Measurements from ENCODE around the gene TRAIP. TPM values are rescaled to one million over a fixed set of nuclear protein-coding genes. Genes with fewer than 3 reads are reported as not detected.

Gene TRAIP
- total RNA-seq, 1 donor from 2014 or later: 30.4 TPM

DNA sequence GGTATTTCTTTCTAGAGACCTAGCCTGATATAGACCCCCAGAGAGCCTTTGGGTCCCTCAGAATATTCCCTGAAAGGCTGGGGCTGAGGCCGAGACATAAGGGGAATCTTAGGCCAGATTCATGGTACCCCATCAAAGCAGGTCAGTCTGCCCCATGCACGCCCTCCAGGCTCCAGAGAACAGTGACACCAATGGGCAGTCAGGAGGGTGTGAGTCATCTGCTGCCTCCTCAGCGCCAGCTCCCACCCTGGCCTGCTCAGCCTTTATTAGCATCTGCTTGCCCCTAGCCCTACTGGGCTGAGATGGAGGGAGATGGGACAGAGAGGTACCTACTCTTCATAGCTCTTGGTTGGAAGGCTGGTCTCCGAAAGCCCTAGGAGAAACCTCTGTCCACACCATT lies 27.6 kb upstream of the TRAIP start:
- no peaks in the 10 kb centered on the region for H3K9me3 Mint-ChIP-seq
- no peaks in the 10 kb centered on the region for H3K4me1 Mint-ChIP-seq
- intact Hi-C loops (cut with micrococcal nuclease): no loop called here
- DNase-seq: no peak
- no peaks in the 10 kb centered on the region for H3K36me3 Mint-ChIP-seq (ENCODE audit: low read depth)
- H3K27ac Mint-ChIP-seq: no peak overlapping the region
- H3K4me3 Mint-ChIP-seq: no peak overlapping the region
- H3K27me3 Mint-ChIP-seq: peaks cover 2% of the 10 kb centered on the region

DNA sequence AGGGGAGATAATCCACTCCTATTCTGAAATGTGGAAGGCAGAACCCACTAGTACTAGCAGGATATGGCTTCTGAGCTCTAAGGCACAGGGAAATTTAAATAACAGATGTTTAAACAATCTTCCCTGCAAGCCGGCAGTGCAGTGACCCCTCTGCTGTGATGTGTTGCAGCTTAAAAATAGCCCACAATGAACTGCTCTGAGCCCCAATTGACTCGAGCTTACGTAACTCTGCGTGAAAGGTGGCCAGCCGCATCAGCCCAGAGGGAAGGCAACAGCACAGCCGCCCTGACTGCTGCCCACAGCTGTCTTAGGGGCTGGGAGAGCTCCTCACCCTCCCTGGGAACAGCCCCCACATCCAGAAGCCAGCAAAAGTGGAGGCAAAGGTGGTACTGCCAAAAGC lies 25.8 kb upstream of the TRAIP start:
- H3K9me3 Mint-ChIP-seq: no peaks in the 10 kb centered on the region
- no peak overlapping the region for H3K27ac Mint-ChIP-seq
- peaks cover 2% of the 10 kb centered on the region for H3K27me3 Mint-ChIP-seq
- H3K36me3 Mint-ChIP-seq (ENCODE audit: low read depth): no peaks in the 10 kb centered on the region
- intact Hi-C loops (cut with micrococcal nuclease): no loop called here
- no peak overlapping the region for H3K4me3 Mint-ChIP-seq
- no peak for DNase-seq
- H3K4me1 Mint-ChIP-seq: no peaks in the 10 kb centered on the region

DNA sequence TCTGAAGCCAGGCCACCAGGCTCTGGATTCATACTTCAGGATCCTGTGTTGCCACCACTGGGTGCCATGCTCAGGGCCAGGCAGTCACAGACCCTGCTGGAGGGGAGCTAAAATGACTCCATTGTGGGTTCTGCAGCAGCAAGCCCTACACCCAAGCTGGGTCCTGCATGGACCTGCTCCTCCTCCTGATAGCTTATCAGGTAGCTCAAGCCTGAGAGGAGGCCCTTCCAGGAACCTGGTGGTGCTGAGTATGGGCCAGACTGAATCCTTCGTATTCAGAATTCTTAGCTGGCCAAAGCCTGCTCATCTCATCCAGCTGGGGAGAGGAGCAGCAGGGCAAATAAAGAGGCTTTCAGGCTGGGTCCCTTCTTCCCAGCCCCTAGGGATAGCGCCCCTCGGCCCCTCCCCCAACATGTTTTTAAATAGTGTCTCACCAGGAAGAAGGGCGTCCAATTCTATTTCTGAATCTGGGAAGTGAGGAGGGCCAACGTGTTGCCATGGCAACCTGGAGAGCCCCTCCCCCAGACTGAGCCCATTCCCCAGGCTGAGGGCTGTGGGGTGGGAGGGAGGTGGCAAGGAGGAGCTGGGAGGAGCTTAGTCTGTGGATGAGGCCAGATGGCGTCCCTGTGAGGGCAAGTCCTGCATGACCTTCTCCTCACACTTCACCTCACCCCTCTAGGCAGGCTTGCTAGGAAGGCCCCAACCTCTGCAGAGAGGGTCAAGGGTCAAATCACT lies 24.4 kb upstream of the TRAIP start:
- H3K27me3 Mint-ChIP-seq: peaks cover 2% of the 10 kb centered on the region
- H3K36me3 Mint-ChIP-seq (ENCODE audit: low read depth): no peaks in the 10 kb centered on the region
- H3K27ac Mint-ChIP-seq: no peak overlapping the region
- H3K9me3 Mint-ChIP-seq: no peaks in the 10 kb centered on the region
- intact Hi-C loops (cut with micrococcal nuclease): no loop called here
- no peak for DNase-seq
- H3K4me3 Mint-ChIP-seq: no peak overlapping the region
- H3K4me1 Mint-ChIP-seq: no peaks in the 10 kb centered on the region

DNA sequence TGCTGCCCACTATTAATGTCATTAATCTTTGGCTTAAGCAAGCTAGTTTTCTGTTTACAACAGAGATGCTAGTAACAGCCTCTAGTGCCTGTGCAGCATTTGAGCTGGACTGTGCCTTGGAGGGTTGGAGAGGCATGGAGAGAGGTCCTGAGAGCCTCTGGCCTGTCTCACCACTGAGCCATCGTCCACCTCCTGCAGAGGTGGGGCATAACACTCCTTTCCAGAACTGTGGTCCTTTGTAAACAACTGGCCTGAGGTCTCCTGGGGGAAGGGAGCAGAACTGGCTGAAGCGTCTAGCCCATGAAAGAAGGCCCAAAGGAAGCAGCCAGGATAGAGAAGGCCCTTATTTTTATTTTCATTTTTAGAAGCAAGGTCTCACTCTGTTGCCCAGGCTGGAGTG lies 23.4 kb upstream of the TRAIP start:
- Mint-ChIP-seq H3K27me3 (peaks cover 2% of the 10 kb centered on the region), H3K9me3 (no peaks in the 10 kb centered on the region), H3K4me1 (no peaks in the 10 kb centered on the region), H3K4me3 (no peak overlapping the region), H3K27ac (no peak overlapping the region), H3K36me3 (ENCODE audit: low read depth) (no peaks in the 10 kb centered on the region)
- intact Hi-C loops (cut with micrococcal nuclease): no loop called here
- DNase-seq: no peak

DNA sequence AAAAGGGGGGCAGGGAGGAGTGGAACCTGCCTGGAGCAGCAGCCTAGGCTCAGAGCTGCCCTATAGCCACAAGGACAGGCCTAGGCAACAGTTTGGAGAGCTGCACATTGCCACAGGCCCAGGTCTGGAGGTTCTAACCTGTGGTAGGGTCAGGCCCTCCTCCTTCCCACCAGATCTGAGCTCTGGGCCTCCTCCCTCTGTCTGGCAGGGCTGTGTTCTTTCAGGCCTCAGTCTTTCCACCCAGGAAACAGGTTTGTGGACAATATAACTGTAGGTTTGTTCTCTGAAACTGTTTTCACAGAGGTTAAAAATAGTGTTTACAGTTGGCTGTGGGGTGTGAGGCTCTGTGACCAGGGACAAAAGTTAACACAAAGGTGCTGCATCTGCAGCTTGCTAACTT lies 22.3 kb upstream of the TRAIP start:
- intact Hi-C loops (cut with micrococcal nuclease): no loop called here
- DNase-seq: no peak
- no peaks in the 10 kb centered on the region for H3K36me3 Mint-ChIP-seq (ENCODE audit: low read depth)
- H3K27me3 Mint-ChIP-seq: peaks cover 2% of the 10 kb centered on the region
- H3K9me3 Mint-ChIP-seq: no peaks in the 10 kb centered on the region
- no peak overlapping the region for H3K27ac Mint-ChIP-seq
- H3K4me1 Mint-ChIP-seq: no peaks in the 10 kb centered on the region
- H3K4me3 Mint-ChIP-seq: no peak overlapping the region

DNA sequence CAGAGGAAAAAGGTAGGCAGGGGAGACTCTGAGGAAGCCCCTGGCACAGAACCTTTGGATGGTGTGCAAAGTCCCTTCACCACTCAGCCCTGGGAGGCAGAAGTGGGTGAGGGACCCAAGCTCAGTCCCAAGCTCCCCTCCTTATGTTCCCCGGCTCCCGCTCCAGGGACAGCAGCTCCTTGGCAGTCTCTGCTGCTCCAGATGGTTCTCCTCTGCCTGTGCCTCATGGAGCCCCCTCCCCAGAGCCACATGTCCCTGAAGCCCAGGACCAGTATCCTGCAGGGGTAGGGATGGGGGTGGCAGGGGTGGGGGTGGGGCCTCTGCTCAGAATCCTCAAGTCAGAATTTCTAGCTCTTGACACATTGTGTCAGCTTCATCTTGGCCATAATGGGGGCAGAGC lies 21.4 kb upstream of the TRAIP start:
- H3K27ac Mint-ChIP-seq: no peak overlapping the region
- no peaks in the 10 kb centered on the region for H3K4me1 Mint-ChIP-seq
- no peak for DNase-seq
- no peaks in the 10 kb centered on the region for H3K9me3 Mint-ChIP-seq
- intact Hi-C loops (cut with micrococcal nuclease): no loop called here
- peaks cover 2% of the 10 kb centered on the region for H3K27me3 Mint-ChIP-seq
- H3K36me3 Mint-ChIP-seq (ENCODE audit: low read depth): no peaks in the 10 kb centered on the region
- no peak overlapping the region for H3K4me3 Mint-ChIP-seq

DNA sequence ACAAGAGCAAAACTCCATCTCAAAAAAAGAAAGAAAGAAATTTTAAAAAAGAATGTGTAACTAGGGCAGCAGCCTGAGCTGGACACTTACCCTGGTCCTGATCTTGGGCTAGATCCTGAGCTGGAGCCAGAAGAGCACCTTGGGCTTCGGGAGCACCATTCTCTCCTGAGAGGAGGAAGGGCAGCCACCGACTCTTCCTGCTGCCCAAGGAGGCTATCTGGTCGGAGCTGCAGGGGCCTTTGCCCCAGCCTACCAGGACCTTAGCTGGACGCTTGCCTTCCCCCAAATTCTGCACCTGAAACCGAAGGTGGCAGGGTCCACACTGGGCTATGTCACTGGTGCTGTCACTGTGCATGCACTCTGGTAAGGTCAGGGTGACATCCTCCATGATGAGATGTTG lies 20.2 kb upstream of the TRAIP start:
- intact Hi-C loops (cut with micrococcal nuclease): no loop called here
- H3K36me3 Mint-ChIP-seq (ENCODE audit: low read depth): no peaks in the 10 kb centered on the region
- no peak overlapping the region for H3K4me3 Mint-ChIP-seq
- H3K4me1 Mint-ChIP-seq: no peaks in the 10 kb centered on the region
- H3K27ac Mint-ChIP-seq: no peak overlapping the region
- DNase-seq: no peak
- H3K9me3 Mint-ChIP-seq: no peaks in the 10 kb centered on the region
- H3K27me3 Mint-ChIP-seq: peaks cover 8% of the 10 kb centered on the region

DNA sequence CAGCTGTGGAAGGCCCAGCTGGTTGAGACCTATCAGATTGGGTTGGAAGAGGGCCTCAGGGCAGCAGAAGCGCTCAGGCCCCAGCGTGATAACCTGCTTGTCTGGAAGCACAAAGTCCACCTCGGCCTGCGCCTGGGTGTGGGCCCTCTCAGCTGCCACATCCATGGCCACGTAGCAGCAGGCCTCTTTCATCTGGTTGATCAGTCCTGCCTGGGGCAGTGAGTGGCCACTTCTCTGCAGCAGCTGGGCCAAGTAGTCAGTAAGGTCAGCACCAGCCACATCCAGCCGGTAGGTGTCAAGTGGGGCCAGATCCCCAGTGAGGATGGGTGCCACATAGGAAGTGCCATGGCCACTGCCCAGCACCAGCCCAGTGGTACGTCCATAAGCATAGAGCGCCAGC lies 17.3 kb upstream of the TRAIP start:
- intact Hi-C loops (cut with micrococcal nuclease): no loop called here
- Mint-ChIP-seq H3K4me1 (no peaks in the 10 kb centered on the region), H3K9me3 (no peaks in the 10 kb centered on the region), H3K36me3 (ENCODE audit: low read depth) (no peaks in the 10 kb centered on the region), H3K27me3 (peaks cover 23% of the 10 kb centered on the region), H3K27ac (no peak overlapping the region), H3K4me3 (no peak overlapping the region)
- no peak for DNase-seq

DNA sequence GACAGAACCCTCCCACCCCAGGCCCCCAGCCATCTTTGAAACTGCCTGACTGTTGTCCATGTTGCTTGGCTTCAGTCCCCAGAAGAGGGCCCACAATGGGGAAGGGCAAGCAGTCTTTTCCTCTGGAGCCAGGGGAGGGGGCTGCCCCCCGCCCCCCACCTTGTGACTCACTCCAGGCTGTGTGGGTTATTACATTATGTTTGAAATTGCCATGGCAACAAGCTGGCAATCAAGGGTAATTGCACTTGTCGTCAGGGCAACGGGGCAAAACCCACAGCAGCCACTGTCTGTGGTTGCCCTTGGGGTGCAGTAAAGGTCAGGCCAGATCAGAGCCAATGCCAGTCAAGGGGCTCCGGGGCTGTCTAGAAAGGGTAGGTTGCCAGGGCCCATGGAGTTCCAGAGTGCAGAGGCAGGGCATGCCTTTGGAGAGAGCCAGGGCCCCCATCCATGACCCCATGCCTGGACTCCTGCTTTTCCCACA lies 16.5 kb upstream of the TRAIP start:
- no peak for DNase-seq

DNA sequence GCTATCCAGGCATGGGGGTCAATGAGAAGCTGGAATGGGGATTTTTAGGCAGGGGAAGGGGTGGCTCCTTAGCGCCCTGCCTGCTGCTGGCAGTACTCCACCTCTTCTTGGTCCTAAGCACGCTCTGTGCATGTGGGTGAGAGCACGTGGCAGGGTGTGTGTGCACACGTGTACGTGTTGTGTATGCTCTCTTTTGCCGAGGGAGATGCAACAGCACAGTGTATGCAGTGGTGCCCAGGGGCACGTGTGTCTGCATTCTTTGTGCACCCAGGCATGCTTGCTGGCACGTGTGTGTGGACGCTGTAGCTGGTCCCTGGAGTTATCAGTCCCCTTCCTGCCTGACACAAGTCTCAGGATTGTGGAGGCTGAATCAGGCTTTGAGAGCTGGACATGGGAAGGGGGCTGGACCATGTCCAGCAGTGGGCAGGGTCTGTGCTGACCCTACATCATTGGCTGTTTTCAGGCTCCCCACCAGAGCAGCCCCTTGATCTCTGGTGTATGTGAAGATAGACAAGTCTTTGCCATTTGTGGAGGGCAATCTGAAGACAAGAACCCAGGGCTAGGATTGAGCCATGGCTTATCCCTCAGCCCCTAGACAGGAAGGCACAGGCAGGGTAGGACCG lies 15.3 kb upstream of the TRAIP start:
- H3K36me3 Mint-ChIP-seq (ENCODE audit: low read depth): no peaks in the 10 kb centered on the region
- no peak for DNase-seq
- intact Hi-C loops (cut with micrococcal nuclease): no loop called here
- no peak overlapping the region for H3K4me3 Mint-ChIP-seq
- no peak overlapping the region for H3K27ac Mint-ChIP-seq
- peaks cover 41% of the 10 kb centered on the region for H3K27me3 Mint-ChIP-seq
- H3K4me1 Mint-ChIP-seq: no peaks in the 10 kb centered on the region
- H3K9me3 Mint-ChIP-seq: no peaks in the 10 kb centered on the region

More for the DNA sequence above, 16.5 kb upstream of the TRAIP start:
- Mint-ChIP-seq H3K4me1 (no peaks in the 10 kb centered on the region), H3K9me3 (no peaks in the 10 kb centered on the region), H3K36me3 (ENCODE audit: low read depth) (no peaks in the 10 kb centered on the region), H3K27me3 (peaks cover 31% of the 10 kb centered on the region), H3K27ac (no peak overlapping the region), H3K4me3 (no peak overlapping the region)
- intact Hi-C loops (cut with micrococcal nuclease): no loop called here

DNA sequence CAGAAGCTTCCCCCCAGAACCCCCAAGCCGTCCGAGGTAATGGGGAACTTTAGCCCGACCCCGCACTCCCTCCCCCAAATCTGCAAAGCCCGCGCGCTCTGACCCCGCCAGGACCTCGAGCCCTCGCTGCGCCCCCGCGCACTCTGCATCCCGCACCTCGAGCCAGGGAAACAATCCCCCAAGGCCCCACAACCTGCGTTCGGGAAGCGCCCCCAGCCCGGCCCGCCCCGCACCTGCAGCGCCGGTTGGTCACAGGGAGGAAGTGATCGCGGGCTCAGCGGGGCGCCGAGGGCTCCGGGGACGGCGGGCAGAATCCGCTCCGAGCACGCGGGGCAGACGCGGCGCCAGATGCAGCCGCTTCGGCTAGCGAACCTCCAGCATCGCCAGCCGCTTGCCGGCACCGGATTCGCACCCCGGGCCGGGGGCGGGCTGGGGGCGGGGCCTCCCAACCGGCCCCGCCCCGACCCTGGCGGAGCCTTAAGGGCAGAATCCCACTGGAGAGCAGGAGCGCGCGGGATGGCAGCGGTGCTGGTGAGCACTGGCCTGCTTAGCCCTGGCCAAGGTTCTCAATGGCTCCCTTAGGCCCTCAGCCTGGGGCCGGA lies 13.3 kb upstream of the TRAIP start, which contains the start of gene CAMKV:
Gene CAMKV, minus strand, starts transcription at position 382 of the 602 bp plus-strand sequence. CDS start 7,518 bp downstream, outside the sequence.
- Mint-ChIP-seq H3K27me3 (peaks cover 47% of the 10 kb centered on the region), H3K4me1 (no peaks in the 10 kb centered on the region), H3K36me3 (ENCODE audit: low read depth) (no peaks in the 10 kb centered on the region), H3K27ac (no peak within 1 kb of the TSS), H3K9me3 (no peaks in the 10 kb centered on the region), H3K4me3 (peak within 1 kb of the TSS; percentile 49)
- peak; percentile 79 for DNase-seq
- intact Hi-C loops (cut with micrococcal nuclease): loop anchor here (1.0 kb wide), 1 partner anchor 13 kb away; the partner anchor contains the start of gene TRAIP

DNA sequence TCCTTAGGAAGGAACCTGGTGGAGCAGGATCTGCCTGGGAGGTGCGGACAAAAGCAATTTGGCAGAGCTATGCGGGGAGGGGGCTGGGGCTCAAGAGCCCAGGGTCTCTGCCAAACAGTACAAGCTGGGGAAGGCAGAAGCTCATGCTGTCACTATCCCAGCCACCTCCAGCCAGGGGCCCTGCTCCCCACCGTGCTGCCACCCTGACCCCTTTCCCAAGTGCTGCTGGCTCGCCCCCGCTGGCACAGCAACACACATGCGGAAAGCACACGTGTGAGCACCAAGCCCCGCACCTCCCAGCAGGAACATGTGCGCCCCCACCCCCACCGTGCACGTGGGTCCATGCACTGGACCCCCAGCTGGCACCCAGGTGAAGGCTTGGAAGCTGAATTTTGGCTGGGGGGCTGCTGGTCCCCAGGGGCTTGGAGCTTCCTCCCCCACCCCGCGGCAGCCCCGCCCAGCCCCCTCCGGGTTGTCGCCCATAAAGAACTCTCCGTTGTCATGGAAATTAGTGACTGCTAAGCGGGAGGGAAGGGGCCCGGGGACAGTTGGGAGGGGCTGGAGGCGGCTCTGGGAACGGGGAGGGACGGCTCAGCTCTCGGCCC lies 12.6 kb upstream of the TRAIP start:
- intact Hi-C loops (cut with micrococcal nuclease): loop anchor here (1.0 kb wide), 1 partner anchor 13 kb away; the partner anchor contains the start of gene TRAIP

DNA sequence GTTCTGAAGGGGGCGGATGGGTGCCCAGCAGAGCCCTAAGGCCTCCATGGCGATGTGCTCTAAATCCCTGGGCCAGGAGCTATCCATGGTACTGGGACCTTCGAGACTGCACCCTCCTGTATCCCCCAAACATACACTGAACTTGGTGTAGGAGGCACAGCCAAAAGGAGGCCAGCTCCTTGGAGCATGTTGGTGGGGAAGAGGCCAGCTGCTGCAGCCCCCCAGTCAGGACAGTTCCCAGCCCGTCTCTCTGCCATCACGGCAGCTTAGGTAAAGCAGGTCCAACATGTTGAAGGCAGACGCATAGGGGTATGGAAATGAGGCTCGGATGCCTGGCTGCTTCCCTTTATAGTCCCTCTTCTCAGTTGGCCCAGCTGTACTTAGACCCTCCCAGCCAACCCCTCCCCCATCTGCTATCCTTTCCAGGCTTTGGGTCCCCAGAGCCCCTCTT lies 11.5 kb upstream of the TRAIP start:
- Mint-ChIP-seq H3K36me3 (ENCODE audit: low read depth) (no peaks in the 10 kb centered on the region), H3K4me3 (peak overlapping the region; percentile 17), H3K9me3 (no peaks in the 10 kb centered on the region), H3K4me1 (no peaks in the 10 kb centered on the region), H3K27ac (no peak overlapping the region), H3K27me3 (peaks cover 53% of the 10 kb centered on the region)
- intact Hi-C loops (cut with micrococcal nuclease): loop anchor here (2.0 kb wide), 1 partner anchor 39 kb away; no protein-coding TSS in a partner anchor
- peak; percentile 76 for DNase-seq

More for the DNA sequence above, 12.6 kb upstream of the TRAIP start:
- H3K27me3 Mint-ChIP-seq: peaks cover 49% of the 10 kb centered on the region
- H3K27ac Mint-ChIP-seq: no peak overlapping the region
- no peak for DNase-seq
- H3K4me3 Mint-ChIP-seq: peak overlapping the region; percentile 49
- no peaks in the 10 kb centered on the region for H3K9me3 Mint-ChIP-seq
- H3K36me3 Mint-ChIP-seq (ENCODE audit: low read depth): no peaks in the 10 kb centered on the region
- H3K4me1 Mint-ChIP-seq: no peaks in the 10 kb centered on the region

DNA sequence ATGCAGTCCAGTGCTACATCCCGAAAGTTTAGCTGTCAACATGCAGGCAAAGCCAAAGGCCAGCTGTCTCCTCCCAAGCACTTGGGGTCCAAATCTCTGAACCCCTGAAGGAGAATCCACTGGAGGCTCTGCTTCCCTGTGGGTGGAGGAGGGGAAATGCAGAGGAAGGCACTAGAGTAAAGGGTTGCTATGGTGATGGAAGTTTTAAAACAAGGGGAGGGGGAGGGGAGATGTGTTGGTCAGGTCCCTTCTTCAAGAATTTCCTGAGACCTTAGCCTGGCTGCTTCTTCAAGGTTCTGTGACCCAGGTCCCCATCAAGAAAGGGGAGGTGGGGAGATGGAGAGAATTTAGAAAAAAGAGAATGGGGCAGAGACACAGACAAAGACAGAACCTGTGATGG lies 11.0 kb upstream of the TRAIP start:
- intact Hi-C loops (cut with micrococcal nuclease): loop anchor here (2.0 kb wide), 1 partner anchor 39 kb away; no protein-coding TSS in a partner anchor
- no peak overlapping the region for H3K4me3 Mint-ChIP-seq
- no peaks in the 10 kb centered on the region for H3K4me1 Mint-ChIP-seq
- no peak overlapping the region for H3K27ac Mint-ChIP-seq
- H3K9me3 Mint-ChIP-seq: no peaks in the 10 kb centered on the region
- H3K27me3 Mint-ChIP-seq: peaks cover 53% of the 10 kb centered on the region
- DNase-seq: no peak
- H3K36me3 Mint-ChIP-seq (ENCODE audit: low read depth): no peaks in the 10 kb centered on the region

Measured in activated CD4-positive, alpha-beta T cell treated with anti-CD3 and anti-CD28 coated beads, Interleukin-2, amount 10 ng/mL, durations not matched to agents 24 days and 14 days (primary cell).